Raji (cell line): Measurements from ENCODE around the gene FAM210B.

ENCODE experiments used
- POLR2A ChIP-seq: IDR thresholded peaks from 2 replicates; pipeline ENCODE4 v1.6.1; 2011; ENCODE audit warnings: low read depth, low read length, control low read depth; ENCODE audit not compliant: insufficient read depth

FAM210B gene

DNA sequence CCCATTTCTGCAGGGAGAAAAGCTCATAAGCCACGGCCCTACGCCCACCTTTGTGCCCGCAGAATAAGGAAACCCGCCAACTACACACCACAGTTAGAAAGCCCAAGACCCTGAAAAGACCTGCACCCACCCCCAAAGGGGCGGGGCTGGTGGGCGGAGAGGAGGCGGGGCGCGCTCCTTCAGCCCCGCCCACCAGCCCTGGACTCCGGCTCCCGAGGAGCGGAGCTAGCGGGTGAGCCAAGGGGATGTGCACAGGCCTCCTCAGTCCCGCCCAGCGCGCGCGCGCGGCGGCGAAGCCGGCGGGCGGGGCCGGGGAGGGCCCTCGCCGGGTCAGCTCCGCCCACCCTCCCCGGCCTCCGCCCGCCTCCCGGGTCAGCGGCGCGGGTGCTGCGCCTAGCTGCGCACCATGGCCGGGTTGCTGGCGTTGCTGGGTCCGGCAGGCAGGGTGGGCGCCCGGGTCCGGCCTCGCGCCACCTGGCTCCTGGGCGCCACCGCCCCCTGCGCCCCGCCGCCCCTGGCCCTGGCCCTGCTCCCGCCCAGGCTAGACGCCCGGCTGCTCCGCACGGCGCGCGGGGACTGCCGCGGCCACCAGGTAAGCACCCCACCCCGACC, at the start of gene FAM210B:
FAM210B (plus strand) TSS at position 375 of the 612 bp plus-strand sequence; CDS start at position 407, 32 bp downstream.
- TF ChIP-seq POLR2A: no peak

DNA sequence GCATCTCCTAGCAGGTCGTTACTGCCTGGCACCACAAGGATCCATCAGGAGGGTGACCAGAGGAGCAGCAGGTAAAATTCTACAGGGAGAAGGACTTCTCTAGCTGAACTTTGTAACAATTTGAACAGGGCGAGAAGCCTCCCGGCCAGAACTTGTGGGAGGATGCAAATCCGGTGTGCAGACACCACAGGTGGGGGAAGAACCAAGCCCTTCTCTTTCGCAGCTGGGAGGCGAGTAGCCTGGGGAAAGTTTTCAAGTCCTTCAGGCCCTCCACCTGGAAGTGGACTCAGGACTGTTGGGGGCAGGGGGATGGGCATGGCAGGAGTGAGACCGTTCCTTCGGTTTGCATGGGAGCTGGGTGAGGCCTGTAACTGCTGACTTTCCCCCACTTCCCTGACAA, 42.7 kb upstream of the FAM210B start:
- TF ChIP-seq POLR2A: no peak

DNA sequence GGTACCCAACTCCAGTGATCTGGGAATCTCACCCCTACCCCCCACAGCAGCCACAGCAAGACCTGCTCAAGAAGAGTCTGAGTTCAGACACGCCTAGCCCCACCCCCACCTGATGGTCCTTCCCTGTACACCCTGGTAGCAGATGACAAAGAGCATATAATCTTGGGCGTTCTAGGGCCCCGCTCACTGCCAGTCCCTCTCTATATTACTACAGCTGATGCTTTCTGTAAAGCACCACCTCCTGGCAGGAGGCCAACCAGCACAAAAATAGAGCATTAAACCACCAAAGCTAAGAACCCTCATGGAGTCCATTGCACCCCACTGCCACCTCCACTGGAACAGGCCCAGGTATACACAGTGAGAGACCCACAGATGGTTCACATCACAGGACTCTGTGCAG, 42.3 kb upstream of the FAM210B start:
- TF ChIP-seq POLR2A: no peak

DNA sequence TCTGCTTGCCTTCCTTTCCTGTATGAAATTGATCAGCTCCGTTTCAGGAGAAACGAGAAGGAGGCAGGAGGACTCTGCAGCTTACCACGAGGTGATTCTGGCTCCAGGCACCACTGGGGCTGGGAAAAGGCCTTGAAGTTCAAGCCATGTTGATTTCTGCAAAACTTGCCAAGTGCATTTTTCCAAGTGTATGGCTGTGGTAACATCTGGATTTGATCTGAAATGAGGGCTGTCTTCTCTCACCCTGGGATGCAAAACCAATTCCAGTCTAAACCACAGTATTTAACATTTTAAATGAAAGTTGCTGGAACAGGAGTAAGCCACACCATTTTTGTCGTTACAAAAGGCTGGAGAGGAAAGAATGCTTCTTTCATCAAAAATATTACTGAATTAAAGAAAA, 36.1 kb upstream of the FAM210B start:
- no peak for TF ChIP-seq POLR2A

- TF ChIP-seq POLR2A: no peak
Observed at GRCh38 chr20:56323206-56323605, 35.6 kb upstream of the FAM210B start.

DNA sequence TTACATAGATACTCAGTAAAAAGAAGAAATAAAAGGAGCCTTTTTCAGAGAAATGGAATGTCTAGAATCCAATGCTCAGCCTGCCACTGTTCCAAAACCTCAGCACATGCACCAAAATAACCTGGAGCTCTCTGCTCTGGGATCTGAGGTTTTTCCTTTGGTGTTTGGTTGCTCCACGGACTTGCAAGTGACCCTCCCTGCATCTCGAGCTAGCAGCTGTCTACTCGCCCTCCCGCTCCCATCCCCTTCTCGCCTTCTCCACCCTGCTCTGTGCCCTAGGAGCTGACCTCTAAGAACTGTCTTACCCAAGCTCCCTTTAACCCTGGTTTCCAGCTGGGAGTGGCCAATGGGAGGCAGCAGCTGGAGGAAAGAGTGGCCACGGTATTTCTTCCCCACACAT, 35.1 kb upstream of the FAM210B start:
- TF ChIP-seq POLR2A: no peak

GRCh38 chr20:56324806-56325205, 34.0 kb upstream of the FAM210B start:
- no peak for TF ChIP-seq POLR2A

DNA sequence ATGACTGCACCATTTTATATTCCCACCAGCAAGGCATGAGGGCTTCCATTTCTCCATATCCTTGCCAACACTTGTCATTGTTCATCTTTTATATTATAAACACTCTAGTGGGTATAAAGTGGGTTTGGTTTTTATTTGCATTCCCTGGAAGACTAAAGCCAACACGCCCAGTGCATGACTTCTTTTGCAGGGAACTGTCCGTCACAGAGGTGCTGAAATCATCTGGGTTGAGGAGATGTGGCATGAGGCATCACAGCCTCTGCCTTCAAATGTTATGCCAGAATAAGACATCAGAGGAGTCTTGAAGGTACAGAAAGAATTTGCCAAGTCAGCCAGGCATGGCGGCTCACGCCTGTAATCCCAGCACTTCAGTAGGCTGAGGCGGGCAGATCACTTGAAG, 29.9 kb upstream of the FAM210B start:
- TF ChIP-seq POLR2A: no peak

- no peak for TF ChIP-seq POLR2A
Observed at GRCh38 chr20:56342783-56343182, 16.0 kb upstream of the FAM210B start.

DNA sequence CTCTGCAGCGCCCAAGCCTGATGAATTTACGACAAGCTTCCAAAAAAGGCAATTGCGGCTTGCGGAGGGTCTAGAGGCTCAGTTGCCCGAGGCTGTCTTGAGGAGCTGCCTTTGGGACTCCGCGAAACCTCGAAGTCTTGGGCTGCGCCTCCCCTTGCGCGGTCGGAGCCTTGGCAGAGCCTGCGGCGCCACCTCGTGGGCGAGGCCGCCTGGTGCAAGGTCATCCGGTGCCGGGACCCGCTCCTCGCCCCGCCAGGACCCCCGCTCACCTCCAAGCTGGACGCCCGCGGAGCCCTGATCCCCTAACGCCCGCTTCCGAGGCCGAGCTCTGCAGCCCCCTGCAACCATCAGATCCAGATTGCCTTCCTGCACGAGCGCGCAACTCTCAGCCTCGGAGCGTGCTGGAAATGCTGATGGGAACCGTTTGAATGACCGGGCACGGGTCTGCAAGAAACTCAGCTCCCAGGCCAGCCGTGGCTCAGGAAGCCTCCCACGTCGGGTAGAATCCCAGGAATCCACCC, 14.9 kb upstream of the FAM210B start:
- TF ChIP-seq POLR2A: no peak

- TF ChIP-seq POLR2A: no peak
Observed at GRCh38 chr20:56345911-56346310, 12.9 kb upstream of the FAM210B start.

GRCh38 chr20:56347628-56348304, 11.0 kb upstream of the FAM210B start:
- no peak for TF ChIP-seq POLR2A

GRCh38 chr20:56348305-56348693, 10.5 kb upstream of the FAM210B start:
- TF ChIP-seq POLR2A: no peak

- no peak for TF ChIP-seq POLR2A
Observed at GRCh38 chr20:56348746-56349145, 10.0 kb upstream of the FAM210B start.

DNA sequence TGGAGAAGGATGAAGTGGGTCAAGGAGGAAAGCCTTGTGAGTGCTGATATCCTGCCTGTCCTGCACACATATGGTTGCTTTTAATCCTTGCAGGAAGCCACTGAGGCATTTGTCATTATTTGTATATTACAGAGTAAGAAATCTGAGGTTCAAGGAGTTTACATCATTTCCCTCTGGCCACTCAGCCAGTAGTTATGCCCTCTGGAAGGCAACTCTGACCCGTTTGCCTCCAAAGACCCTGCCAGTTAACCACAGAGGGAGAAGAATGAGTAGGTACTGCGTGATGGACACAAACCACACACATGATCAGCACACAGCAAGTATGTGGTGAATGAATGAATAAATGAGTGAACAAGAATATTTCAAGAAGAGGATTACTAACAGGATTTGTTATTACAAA, 7.9 kb upstream of the FAM210B start:
- TF ChIP-seq POLR2A: no peak

DNA sequence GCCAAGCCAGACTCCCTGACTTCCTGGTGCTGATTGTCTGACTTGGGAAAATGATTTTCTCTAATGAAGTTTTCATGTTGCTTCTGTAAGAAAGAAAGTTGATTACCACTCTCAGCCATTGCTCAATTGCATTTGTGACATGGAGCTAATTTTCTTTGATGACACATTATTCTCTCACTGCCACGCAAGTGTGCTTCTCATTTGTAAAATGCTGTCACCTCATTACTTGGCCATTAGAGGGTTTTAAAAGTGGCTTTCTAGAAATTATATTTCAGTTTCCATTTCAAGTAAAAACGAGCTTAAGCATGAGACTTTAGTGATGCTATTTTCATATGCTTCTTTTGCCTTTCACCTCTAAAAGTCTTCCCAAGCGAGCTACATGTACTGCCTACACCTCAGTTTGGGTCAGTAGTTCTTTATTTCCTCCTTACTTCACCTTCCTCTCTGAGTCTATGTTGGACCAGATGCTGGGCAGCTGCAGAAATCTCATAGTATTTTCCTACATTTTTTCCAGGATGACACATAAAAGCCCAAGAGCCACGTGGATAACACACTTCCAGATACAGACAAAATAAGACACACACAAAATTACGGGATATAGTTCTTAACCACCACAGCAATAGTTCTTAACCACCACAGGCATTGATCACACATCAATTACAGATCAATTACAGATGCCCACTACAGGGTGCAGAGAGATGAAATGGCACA, 6.3 kb upstream of the FAM210B start:
- TF ChIP-seq POLR2A: no peak
